ENCODE results near the gene CYP2W1.
"Not testable (repeated sequence)": the region's sequence is repeated elsewhere in the genome, so short reads cannot be mapped to it uniquely, and the experiment has no call there.

Gene CYP2W1

DNA sequence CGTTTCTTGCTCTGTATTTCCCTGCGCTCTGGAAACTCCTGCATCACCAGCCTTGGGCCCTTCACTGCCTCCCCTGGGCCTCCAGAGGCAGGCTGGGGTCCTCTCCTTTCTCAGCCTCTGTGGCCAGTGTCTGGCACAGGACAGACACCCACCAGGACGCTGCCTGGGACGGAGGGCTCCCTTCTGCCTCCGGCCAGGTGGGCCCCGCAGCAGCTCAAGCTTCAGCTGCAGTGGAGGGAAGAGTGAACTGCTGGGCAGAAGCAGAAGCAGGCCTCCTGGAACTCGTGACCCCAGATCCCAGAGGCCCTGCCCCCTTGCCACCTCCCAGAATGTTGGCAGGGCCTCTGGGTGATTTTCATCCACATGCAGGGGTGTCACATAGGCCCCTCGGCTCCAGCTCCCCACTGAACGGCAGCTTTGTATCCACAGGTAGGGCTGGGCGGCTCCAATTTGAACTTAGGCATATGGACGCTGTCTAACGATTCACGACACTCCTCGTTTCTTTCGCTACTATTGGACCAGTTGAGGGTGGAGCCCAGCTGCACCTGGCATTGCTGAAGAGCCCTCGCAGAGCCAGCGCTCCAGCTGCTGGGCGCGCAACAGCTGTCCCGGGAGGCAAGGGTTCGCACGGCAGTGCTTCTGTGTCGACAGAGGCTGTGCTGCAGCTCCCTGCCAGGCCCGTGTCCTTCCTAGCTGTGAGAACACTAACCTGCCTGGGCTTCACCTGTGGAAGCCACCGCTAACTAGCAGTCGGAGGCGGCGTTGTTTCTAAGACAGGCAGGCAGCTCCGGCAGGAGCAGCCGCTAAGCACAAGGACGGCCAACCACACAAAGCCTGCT is 43.0 kb downstream of the CYP2W1 start:
- Mint-ChIP-seq H3K4me1 (ENCODE audit: low read depth) (peaks cover 14% of the 10 kb centered on the region), H3K36me3 (ENCODE audit: low read depth) (peaks cover 12% of the 10 kb centered on the region), H3K27ac (peak overlapping the region; percentile 27), H3K27me3 (ENCODE audit: low read depth) (no peaks in the 10 kb centered on the region), H3K9me3 (no peaks in the 10 kb centered on the region), H3K4me3 (peak overlapping the region; percentile 28)

DNA sequence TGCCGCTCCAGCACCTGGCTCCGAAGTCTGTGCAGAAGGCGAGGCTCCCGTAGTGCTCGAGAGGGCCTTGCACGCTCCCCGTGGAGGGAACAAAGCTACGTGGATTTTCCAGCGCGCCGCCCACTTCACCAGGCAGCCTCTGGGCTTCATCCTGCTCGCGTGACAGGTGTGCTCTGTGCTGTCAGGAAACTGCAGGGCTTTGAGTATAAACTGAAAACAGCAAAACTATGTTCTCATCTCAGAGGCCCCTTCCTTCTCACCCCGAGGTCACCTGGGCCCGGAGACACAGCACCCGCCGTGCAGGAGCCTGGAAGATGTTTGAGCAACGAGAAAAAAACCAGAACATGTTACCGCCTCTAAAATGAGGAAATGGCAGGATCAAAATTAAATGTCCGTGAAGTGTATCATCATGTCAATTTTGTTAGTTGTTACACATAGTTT is 43.8 kb downstream of the CYP2W1 start:
- Mint-ChIP-seq H3K36me3 (ENCODE audit: low read depth) (peaks cover 8% of the 10 kb centered on the region), H3K27me3 (ENCODE audit: low read depth) (no peaks in the 10 kb centered on the region), H3K4me1 (ENCODE audit: low read depth) (peaks cover 14% of the 10 kb centered on the region), H3K27ac (peak overlapping the region; percentile 26), H3K4me3 (peak overlapping the region; percentile 46), H3K9me3 (no peaks in the 10 kb centered on the region)

DNA sequence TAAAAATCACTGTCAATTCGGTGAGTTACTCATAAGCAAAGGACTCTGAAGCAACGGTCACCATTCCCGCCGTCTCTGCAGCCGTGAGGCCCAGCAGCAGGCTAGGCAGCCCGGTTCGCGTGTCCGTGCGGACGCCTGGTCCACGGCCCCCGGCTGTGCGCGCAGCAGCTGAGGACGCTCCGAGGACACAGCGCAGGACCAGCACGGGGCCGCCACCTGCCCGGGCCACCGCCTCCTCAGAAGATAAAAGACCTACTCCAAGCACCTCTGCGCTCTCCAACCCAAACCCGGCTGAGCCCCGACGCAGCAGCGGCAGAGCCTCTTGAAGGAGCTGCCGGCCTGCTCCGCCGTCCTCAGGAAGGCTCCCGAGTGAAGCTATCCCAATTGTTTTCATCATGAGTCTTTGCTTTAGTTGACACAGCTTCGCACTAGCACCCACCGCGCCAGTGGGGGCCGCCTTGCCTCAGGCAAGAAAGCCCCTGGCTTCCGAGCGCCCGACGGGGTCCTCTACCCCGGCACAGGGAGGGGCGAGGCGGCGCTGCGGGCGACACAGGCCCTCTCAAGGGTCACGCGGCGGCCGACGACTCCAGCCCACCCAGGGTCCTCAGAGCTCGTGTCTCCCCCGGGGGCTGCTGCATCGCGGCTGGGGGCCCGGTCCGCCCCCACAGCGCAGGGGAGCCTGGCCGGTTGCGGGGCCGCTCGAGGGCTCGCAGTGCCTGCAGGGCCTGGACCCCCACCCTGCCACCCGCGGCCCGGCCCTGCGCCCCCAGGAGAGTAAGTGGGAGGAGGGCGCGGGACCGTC is 44.5 kb downstream of the CYP2W1 start:
- peaks cover 14% of the 10 kb centered on the region for H3K4me1 Mint-ChIP-seq (ENCODE audit: low read depth)

DNA sequence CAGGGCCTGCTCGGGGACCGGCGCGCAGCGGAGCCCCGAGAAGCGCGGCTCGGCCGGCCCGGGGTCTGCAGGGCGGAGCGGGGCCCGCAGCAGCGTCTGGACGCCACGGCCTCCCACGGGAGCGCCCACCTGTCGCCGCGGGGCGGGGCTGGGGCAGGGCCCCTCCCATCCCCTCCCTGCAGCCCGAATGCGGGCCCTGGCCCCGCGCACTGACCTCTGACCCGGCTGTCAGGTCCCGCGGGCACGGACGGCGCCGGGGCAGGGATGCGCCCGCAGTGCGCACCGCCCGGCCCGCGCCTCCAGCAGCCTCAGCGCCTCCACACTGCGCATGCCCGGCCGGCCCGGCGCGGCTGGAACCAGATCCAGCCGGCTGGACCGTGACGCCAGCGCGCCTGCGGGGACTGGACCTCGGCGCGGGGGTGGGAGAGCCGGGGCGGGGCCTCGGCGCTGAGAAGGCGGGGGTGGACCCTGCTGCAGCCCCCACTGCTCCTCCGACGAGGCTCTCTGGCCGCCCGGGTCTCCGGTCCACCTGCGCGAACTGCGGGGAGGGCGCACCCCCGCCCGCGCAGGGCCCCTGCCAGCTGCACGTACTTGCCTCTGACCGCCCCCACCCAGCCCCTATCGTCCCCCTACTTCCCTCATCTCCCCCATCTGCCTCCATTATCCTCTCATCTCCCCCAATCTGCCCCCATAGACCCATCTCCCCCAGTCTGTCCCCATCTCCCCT is 45.2 kb downstream of the CYP2W1 start:
- Mint-ChIP-seq H3K36me3 (ENCODE audit: low read depth) (peaks cover 6% of the 10 kb centered on the region), H3K4me1 (ENCODE audit: low read depth) (peaks cover 19% of the 10 kb centered on the region), H3K27me3 (ENCODE audit: low read depth) (no peaks in the 10 kb centered on the region), H3K9me3 (no peaks in the 10 kb centered on the region), H3K27ac (peak overlapping the region; percentile 87), H3K4me3 (peak overlapping the region; percentile 80)

More for the DNA sequence above, 44.5 kb downstream of the CYP2W1 start:
- H3K4me3 Mint-ChIP-seq, result peak overlapping the region; percentile 65
- peak overlapping the region; percentile 75 for H3K27ac Mint-ChIP-seq
- H3K27me3 Mint-ChIP-seq (ENCODE audit: low read depth), result no peaks in the 10 kb centered on the region
- no peaks in the 10 kb centered on the region for H3K9me3 Mint-ChIP-seq
- peaks cover 8% of the 10 kb centered on the region for H3K36me3 Mint-ChIP-seq (ENCODE audit: low read depth)

DNA sequence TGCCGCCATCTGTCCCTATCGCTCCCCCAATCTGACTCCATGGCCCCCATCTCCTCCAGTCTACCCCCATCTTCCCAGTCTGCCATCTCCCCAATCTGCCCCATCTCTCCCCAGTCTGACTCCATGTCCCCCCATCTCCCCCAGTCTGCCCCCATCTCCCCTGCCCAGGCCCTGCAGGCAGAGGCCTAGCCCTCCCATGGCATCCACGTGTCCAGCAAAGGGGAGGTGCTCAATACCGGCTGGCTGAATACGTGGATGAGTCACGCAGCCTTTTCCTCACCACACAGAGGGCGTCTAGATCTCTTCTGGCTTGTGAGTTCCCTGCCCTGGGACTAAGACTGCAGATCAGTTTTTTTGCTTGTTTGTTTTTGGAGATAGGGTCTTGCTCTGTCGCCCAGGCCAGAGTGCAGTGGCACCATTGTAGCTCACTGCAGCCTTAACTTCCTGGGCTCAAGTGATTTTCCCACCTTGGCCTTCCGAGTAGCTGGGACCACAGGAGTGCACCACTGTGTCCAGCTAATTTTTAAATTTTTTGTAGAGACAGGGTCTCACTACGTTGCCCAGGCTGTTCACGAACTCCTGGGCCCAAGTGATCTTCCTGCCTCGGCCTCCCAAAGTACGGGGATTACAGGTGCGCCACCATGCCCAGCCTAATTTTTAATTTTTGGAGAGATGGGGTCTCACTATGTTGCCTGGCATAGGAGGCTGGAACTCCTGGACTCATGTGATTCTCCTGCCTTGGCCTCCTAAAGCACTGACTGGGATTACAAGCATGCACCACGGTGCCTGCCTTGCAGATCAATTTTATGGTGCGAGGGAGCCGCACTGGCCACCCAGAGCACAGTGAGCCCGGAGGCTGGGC is 46.0 kb downstream of the CYP2W1 start:
- Mint-ChIP-seq H3K27ac (peak overlapping the region; percentile 87), H3K27me3 (ENCODE audit: low read depth) (no peaks in the 10 kb centered on the region), H3K4me1 (ENCODE audit: low read depth) (peaks cover 25% of the 10 kb centered on the region), H3K4me3 (peak overlapping the region; percentile 80), H3K36me3 (ENCODE audit: low read depth) (peaks cover 6% of the 10 kb centered on the region), H3K9me3 (no peaks in the 10 kb centered on the region)

DNA sequence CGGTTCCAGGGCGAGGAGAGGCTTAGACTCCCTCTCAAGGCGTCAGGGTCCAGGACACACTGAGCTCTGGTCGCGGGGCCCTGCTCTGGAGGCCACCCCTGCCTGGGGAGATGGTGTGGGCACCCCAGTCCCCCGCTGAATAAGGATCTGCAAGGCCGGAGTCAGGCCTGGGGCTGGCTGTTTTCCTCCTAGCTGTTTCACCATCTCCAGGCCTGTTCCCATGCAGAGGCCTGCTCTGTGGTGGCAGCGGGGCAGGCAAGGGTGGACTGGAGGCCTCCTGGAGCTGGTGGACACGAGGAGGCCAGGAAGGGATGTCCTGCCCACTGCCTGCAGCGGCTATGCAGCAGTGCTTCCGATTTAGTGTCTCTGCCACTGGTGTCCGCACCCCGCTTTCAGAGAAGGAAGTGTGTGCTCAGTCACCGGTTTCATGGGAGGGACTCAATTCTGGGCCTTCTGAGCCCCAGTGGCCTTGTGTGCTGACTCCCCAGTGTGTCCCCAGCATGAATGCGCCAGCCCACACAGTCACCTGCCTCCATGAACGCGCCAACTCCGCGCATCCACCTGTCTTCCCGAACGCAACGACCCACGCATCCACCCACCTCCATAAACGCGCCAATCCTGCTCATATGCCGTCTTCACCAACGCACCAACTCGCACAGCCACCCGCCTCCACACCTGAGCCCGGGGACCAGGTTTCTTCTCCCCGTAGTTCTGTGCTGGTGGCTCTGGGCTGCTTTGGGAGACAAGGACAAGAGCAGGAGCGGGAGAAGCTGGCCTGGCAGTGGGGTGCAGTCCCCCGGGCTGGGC is 46.9 kb downstream of the CYP2W1 start:
- Mint-ChIP-seq H3K4me1 (ENCODE audit: low read depth) (peaks cover 31% of the 10 kb centered on the region), H3K4me3 (no peak overlapping the region), H3K36me3 (ENCODE audit: low read depth) (peaks cover 6% of the 10 kb centered on the region), H3K9me3 (no peaks in the 10 kb centered on the region), H3K27me3 (ENCODE audit: low read depth) (no peaks in the 10 kb centered on the region), H3K27ac (no peak overlapping the region)

DNA sequence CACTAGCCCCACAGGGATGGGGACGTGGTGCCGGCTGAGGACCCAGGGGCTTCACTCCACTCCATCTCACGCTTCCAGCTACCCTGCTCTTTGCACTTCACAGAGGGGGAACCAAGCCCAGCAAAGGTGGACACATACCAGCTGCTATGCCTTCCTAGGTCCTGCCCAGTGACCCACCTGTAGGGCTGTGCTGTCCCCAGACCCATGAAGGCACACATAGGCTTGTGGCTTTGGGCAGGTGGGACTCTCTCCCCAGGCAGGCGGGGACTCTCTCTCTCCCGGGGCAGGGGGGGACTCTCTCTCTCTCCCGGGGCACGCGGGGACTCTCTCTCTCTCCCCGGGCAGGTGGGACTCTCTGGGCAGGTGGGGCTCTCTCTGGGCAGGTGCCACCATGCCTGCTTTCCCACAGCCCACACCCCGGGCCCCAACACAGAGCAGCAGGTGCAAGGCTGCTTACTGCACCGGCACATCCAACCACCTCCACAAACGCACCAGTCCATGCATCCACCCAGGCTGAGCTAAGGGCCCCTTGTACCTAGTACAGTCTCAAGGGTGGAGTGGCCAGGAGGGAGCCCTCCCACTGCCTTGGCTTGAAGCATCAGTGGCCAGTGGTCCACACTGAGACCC is 47.6 kb downstream of the CYP2W1 start:
- no peak overlapping the region for H3K27ac Mint-ChIP-seq

DNA sequence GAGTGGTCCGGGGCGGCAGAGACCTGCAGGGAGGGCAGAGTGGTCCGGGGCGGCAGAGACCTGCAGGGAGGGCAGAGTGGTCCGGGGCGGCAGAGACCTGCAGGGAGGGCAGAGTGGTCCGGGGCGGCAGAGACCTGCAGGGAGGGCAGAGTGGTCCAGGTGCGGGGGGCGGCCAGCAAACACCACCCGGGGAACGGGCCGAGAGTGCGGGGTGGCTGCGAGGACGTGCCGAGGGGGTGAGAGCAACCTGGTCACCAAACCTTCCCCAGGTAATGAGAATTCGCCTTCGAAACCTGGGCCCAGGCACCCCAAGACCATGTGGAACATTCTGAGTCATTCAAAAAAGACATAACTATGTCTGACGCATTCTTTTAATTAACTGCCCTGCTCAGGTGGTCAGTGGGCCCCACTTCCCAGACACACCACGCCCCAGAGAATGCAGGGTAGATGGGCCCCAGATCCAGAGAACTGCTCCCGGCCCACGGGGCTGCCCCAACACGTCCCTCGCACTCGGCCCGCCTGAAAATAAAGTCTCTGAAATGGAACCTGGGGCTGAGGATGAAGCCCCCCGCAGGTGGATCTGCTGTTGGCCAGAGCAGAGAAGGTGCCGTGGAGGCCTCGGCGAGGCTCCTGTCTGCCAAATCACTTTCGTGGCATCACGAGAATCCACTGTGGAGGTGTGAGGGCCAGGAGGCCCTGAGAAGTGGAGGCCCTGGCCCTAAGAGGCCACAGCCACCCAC is 48.9 kb downstream of the CYP2W1 start:
- H3K27ac Mint-ChIP-seq, result no peak overlapping the region
- H3K4me1 Mint-ChIP-seq (ENCODE audit: low read depth), result peaks cover 31% of the 10 kb centered on the region
- no peaks in the 10 kb centered on the region for H3K27me3 Mint-ChIP-seq (ENCODE audit: low read depth)
- H3K9me3 Mint-ChIP-seq, result no peaks in the 10 kb centered on the region
- peaks cover 2% of the 10 kb centered on the region for H3K36me3 Mint-ChIP-seq (ENCODE audit: low read depth)
- H3K4me3 Mint-ChIP-seq, result no peak overlapping the region

More for the DNA sequence above, 47.6 kb downstream of the CYP2W1 start:
- Mint-ChIP-seq H3K4me1 (ENCODE audit: low read depth) (peaks cover 34% of the 10 kb centered on the region), H3K36me3 (ENCODE audit: low read depth) (peaks cover 6% of the 10 kb centered on the region), H3K4me3 (no peak overlapping the region), H3K9me3 (no peaks in the 10 kb centered on the region), H3K27me3 (ENCODE audit: low read depth) (no peaks in the 10 kb centered on the region)

DNA sequence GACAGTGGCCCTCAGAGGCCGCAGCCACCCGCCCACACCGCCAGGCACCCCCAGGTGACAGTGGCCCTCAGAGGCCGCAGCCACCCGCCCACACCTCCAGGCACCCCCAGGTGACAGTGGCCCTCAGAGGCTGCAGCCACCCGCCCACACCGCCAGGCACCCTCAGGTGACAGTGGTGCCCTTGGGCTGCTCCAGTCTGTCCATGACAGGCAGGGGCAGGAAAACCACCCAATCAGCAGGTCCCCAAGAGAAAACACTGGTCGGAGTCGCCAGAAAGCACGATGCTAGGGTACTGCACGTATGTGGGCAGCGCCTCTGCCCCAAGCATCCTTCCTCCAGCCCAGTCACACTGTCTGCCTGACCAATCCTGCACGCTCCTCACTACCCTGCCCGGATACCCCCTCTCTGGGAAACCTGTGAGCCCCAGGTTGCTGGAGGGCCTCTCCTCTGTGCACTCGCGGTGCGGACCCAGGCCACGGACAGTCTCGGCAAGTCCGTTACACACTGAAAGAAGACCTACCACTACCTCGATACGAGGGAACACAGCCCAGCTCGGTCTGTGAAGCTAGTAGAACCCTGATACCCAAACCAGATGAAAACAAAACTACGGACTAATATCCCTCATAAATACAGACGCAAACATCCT is 49.7 kb downstream of the CYP2W1 start:
- Mint-ChIP-seq H3K27me3 (ENCODE audit: low read depth) (no peaks in the 10 kb centered on the region), H3K27ac (no peak overlapping the region), H3K4me1 (ENCODE audit: low read depth) (peaks cover 28% of the 10 kb centered on the region), H3K36me3 (ENCODE audit: low read depth) (peaks cover 2% of the 10 kb centered on the region), H3K9me3 (no peaks in the 10 kb centered on the region), H3K4me3 (no peak overlapping the region)

DNA sequence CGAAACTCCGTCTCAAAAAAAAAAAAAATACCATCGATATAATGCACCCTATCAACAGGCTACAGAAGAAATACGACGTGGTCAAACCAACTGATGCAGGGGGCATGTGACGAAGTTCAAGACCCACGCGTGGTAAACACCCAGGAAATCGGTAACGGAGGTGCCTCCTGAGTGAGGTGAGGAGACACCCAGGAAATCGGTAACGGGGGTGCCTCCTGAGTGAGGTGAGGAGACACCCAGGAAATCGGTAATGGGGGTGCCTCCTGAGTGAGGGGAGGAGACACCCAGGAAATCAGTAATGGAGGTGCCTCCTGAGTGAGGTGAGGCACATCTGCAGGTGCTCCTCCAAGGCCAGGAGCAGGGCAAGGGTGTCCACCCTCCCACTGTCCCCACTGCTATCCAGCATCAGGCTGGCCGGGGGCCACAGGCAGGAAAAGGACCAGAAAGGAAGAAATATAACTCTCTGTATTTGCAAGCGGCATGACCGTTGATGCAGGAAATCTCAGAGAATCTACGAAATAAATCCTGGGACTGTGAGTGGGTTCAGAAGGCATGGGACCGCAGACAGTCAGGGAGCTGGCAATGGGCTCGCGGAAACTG is 50.7 kb downstream of the CYP2W1 start:
- peaks cover 28% of the 10 kb centered on the region for H3K4me1 Mint-ChIP-seq (ENCODE audit: low read depth)
- no peaks in the 10 kb centered on the region for H3K27me3 Mint-ChIP-seq (ENCODE audit: low read depth)
- peaks cover 2% of the 10 kb centered on the region for H3K36me3 Mint-ChIP-seq (ENCODE audit: low read depth)
- H3K9me3 Mint-ChIP-seq, result no peaks in the 10 kb centered on the region
- H3K27ac Mint-ChIP-seq, result no peak overlapping the region
- H3K4me3 Mint-ChIP-seq, result peak overlapping the region; percentile 29

DNA sequence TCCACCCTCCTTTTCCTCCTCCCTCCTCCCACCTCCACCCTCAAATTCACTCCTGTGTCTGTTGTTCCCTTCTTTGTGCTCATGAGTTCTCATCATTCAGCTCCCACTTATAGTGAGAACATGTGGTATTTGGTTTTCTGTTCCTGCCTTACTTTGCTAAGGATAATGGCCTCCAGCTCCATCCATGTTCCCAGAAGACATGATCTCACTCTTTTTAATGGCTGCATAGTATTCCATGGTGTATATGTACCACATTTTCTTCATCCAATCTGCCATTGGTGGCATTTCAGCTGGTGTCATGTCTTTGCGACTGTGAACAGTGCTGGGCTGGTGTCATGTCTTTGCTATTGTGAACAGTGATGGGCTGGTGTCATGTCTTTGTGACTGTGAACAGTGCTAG is 51.8 kb downstream of the CYP2W1 start:
- not testable (repeated sequence) for H3K27ac Mint-ChIP-seq

More for the DNA sequence above, 51.8 kb downstream of the CYP2W1 start:
- H3K27me3 Mint-ChIP-seq (ENCODE audit: low read depth); H3K4me3 Mint-ChIP-seq; H3K9me3 Mint-ChIP-seq; H3K36me3 Mint-ChIP-seq (ENCODE audit: low read depth): not testable (repeated sequence)
- H3K4me1 Mint-ChIP-seq (ENCODE audit: low read depth), result peaks cover 20% of the 10 kb centered on the region
